Coronary artery (tissue), 2 donors: ENCODE data around the gene TMPRSS7.

Experiments used
- DNase-seq: peaks from one replicate; pipeline ENCODE4 v3.0.0-alpha.2; 2017; ENCODE audit warnings: low spot score
- H3K27ac ChIP-seq, 2 donors: fragments of 200-600 bp; sonication (generic); one replicate each; pipeline ENCODE4 v1.5.1; 2016 to 2019
- H3K4me3 ChIP-seq: fragments of 200-600 bp; sonication (generic); 2 replicates; pipeline ENCODE4 v1.5.1; 2016; ENCODE audit warnings: mild to moderate bottlenecking, moderate library complexity
- TF ChIP-seq, protein P1 (sequence below): fragments of 200-600 bp; sonication (generic); IDR thresholded peaks from one replicate; pipeline ENCODE4 v1.5.1; 2019; ENCODE audit warnings: antibody characterized with exemption

Gene TMPRSS7, protein sequence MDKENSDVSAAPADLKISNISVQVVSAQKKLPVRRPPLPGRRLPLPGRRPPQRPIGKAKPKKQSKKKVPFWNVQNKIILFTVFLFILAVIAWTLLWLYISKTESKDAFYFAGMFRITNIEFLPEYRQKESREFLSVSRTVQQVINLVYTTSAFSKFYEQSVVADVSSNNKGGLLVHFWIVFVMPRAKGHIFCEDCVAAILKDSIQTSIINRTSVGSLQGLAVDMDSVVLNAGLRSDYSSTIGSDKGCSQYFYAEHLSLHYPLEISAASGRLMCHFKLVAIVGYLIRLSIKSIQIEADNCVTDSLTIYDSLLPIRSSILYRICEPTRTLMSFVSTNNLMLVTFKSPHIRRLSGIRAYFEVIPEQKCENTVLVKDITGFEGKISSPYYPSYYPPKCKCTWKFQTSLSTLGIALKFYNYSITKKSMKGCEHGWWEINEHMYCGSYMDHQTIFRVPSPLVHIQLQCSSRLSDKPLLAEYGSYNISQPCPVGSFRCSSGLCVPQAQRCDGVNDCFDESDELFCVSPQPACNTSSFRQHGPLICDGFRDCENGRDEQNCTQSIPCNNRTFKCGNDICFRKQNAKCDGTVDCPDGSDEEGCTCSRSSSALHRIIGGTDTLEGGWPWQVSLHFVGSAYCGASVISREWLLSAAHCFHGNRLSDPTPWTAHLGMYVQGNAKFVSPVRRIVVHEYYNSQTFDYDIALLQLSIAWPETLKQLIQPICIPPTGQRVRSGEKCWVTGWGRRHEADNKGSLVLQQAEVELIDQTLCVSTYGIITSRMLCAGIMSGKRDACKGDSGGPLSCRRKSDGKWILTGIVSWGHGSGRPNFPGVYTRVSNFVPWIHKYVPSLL

DNA sequence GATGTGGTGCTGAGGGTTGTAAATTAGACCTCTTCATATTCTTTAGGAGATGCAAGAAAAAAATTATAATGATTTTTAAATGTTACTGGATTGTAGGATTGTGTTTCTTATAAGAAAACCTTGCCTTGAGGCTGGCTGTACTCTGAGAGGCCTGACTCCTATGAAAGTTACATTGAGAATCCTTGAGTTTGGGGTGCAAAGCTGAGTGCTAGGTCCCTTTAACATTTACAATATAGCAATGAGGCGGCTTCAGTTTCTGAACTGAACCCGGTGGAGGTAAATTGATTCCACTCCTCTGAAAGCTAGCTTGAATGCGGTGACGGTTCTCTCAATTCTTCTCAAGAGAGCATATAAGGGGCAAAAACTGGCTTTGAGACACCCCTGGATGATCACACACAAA lies at the start of gene TMPRSS7:
TSS of gene TMPRSS7 (plus strand) at position 301 of the 400 bp plus-strand sequence. CDS start 110 bp downstream, outside the sequence.
- Histone ChIP-seq H3K27ac (no peak within 1 kb of the TSS), H3K4me3 (no peak within 1 kb of the TSS)
- TF ChIP-seq, protein P1, sequence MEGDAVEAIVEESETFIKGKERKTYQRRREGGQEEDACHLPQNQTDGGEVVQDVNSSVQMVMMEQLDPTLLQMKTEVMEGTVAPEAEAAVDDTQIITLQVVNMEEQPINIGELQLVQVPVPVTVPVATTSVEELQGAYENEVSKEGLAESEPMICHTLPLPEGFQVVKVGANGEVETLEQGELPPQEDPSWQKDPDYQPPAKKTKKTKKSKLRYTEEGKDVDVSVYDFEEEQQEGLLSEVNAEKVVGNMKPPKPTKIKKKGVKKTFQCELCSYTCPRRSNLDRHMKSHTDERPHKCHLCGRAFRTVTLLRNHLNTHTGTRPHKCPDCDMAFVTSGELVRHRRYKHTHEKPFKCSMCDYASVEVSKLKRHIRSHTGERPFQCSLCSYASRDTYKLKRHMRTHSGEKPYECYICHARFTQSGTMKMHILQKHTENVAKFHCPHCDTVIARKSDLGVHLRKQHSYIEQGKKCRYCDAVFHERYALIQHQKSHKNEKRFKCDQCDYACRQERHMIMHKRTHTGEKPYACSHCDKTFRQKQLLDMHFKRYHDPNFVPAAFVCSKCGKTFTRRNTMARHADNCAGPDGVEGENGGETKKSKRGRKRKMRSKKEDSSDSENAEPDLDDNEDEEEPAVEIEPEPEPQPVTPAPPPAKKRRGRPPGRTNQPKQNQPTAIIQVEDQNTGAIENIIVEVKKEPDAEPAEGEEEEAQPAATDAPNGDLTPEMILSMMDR = no peak
- DNase-seq = no peak

DNA sequence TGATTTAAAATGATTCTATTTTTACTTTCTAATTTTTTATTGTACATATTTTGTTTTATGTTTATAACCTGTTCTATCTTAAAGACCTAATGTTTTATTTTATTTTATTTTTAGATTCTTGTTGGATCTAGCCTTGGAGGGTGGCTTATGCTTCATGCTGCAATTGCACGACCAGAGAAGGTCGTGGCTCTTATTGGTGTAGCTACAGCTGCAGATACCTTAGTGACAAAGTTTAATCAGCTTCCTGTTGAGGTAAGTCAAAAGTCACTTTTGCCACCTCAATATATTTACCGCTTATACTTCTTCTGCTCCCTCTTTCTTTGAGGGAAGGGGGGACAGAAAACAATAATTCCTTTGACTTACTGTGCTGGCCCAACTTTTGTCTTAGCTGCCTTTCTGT lies 47.7 kb upstream of the TMPRSS7 start:
- TF ChIP-seq, protein P1 = no peak
- Histone ChIP-seq H3K27ac (no peak overlapping the region), H3K4me3 (no peak overlapping the region)
- DNase-seq = no peak

DNA sequence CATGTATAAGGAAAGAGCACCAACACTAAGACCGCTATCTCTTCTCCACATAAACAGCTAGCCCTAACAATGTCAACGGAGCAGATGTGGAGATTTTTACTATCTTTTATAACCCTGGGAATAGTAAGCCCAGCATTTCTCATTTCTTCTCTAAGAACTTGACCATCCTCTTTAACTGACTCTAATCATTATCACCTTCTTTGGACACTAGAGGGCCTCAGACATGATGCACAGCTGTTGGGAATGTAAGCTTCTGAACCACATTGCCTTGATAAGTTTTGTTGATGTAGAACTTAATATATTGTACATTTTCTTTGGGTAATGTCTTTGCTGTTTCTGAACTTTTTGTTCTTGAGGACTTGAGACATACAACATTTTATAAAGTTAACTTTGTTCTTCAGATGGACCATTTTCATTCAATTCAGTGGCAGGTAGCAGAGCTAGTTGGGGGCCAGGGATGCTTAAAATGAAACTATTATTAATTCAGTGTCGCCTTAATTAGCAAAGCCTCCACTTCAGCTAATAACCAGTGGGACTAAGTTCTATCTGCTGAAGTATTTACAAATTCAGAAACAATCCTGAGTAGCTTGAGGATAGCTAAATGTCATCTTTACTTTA lies 45.4 kb upstream of the TMPRSS7 start:
- no peak for DNase-seq
- TF ChIP-seq, protein P1 = no peak
- H3K4me3 ChIP-seq = no peak overlapping the region
- no peak overlapping the region for H3K27ac ChIP-seq

DNA sequence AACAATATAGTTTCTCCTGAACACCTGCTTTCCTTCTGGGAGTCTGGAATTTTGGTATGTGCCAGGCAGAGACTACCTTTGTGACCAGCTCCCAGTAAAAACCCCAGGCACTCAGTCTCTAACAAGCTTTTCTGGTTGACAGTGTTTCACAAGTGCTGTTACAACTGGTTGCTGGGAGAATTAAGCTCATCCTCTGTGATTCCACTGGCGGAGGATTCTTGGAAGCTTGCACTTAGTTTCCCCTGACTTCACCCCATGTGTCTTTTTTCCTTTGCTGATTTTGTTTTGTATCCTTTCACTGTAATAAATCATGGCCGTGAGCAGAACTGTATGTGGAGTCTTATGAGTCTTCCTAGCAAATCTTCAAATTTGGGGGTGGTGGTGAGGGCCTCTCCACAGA lies 41.5 kb upstream of the TMPRSS7 start:
- Histone ChIP-seq H3K4me3 (no peak overlapping the region), H3K27ac (no peak overlapping the region)
- TF ChIP-seq, protein P1 = no peak
- DNase-seq = no peak

DNA sequence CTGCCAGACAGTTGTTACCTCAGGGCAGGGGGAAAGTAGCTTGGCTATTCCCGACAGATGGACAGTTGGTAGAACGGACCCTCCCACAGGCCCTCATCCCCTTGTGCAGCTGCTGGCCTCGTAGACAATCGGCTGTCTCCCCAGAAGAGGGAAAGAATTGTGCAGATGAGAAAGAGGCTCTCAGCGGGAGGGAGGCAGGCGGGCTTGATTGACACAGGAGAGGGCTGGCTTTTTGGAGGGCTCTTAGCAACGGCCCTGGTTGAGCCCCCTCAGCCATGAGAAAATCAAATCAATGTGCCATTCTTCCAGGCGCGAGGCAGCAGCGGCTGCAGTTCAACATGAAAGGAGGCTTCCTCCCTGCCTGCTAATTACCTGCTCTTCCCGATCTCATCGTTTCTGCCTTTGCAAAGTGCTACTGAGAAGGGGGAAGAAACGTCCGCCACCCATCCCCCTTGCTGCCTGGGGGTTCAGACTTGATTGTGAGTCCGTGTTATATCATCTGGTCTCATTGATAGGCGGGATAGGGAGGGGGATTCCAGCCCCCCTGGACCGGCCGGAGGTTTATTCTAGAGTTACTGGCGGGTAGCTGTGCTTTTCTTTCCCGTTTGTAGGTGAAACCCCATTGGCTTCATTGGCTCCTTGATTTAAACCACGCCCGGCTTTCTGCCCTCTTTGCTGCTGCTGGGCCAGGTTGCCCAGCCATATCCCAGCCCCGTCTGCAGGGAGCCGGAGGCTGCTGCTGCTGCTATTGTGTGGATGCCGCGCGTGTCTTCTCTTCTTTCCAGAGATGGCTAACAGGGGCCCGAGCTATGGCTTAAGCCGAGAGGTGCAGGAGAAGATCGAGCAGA lies 35.7 kb upstream of the TMPRSS7 start, which contains the start of gene TAGLN3:
TSS of gene TAGLN3 (plus strand) at position 287 of the 848 bp plus-strand sequence. CDS start at position 788, 501 bp downstream.
- Histone ChIP-seq H3K4me3 (peak within 1 kb of the TSS; percentile 70), H3K27ac (no peak within 1 kb of the TSS)
- no peak for DNase-seq
- TF ChIP-seq, protein P1 = no peak
